Measurements from ENCODE around the gene LZTR1. TPM values are rescaled to one million over a fixed set of nuclear protein-coding genes. Genes with fewer than 3 reads are reported as not detected.
"Not testable (repeated sequence)": the region's sequence is repeated elsewhere in the genome, so short reads cannot be mapped to it uniquely, and the experiment has no call there.

Gene LZTR1
- total RNA-seq, 1 experiment from 2014 or later: 40.2 TPM

DNA sequence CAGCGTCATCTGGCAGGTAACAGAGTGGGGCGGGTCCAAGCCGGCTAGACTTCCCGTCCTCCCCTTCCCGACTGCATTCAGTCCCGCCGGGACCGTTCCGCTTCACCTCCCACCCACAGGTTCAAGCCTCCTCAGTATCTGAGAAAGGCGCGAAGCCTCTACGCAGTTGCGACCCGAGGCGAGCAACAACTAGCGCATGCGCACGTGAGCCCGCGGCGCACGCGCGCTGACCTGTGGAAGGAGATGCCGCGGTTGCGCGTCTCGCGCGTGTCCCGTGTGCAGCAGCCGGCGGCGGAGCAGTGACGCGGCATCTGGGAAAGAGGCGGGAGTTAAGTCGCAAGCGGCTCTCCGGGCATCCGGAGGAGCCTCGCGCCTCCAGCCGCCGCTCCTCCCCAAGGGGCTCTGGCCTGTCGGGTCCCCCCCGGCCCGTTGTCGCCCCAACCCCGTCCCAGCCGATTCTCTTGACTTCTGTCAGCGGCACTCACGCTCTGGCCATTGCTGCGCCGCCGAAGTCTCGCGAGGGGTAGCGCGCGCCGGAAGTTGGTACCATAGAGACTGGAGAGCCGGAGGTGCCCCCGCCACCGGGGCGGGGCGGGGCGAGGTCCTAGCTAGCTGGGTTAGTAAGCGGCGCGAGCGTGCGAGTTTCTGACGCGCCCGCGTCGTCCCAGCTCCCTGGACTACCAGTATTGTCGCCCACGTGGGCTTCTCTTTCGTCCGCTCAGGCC lies 19.7 kb downstream of the LZTR1 start, which contains the start of gene THAP7:
THAP7 (minus strand) TSS at position 518 of the 725 bp plus-strand sequence; CDS start at position 311, 207 bp downstream.
- intact Hi-C loops (cut with micrococcal nuclease; ENCODE audit: unreplicated experiment): no loop called here
- no peaks in the 10 kb centered on the region; the same call in 1 of the 2 replicates for H3K36me3 ChIP-seq (ENCODE audit: control insufficient read depth, insufficient read depth, low read length)
- H3K9me3 ChIP-seq (ENCODE audit: control insufficient read depth, insufficient read depth, low read depth, low read length): no peaks in the 10 kb centered on the region
- TF ChIP-seq SIN3A (IDR thresholded peaks at IDR 0.05; ENCODE audit: borderline replicate concordance, insufficient read depth, low read depth, low read length): peak; percentile 44; the same call in 1 of the 2 replicates
- TF ChIP-seq, protein P1, sequence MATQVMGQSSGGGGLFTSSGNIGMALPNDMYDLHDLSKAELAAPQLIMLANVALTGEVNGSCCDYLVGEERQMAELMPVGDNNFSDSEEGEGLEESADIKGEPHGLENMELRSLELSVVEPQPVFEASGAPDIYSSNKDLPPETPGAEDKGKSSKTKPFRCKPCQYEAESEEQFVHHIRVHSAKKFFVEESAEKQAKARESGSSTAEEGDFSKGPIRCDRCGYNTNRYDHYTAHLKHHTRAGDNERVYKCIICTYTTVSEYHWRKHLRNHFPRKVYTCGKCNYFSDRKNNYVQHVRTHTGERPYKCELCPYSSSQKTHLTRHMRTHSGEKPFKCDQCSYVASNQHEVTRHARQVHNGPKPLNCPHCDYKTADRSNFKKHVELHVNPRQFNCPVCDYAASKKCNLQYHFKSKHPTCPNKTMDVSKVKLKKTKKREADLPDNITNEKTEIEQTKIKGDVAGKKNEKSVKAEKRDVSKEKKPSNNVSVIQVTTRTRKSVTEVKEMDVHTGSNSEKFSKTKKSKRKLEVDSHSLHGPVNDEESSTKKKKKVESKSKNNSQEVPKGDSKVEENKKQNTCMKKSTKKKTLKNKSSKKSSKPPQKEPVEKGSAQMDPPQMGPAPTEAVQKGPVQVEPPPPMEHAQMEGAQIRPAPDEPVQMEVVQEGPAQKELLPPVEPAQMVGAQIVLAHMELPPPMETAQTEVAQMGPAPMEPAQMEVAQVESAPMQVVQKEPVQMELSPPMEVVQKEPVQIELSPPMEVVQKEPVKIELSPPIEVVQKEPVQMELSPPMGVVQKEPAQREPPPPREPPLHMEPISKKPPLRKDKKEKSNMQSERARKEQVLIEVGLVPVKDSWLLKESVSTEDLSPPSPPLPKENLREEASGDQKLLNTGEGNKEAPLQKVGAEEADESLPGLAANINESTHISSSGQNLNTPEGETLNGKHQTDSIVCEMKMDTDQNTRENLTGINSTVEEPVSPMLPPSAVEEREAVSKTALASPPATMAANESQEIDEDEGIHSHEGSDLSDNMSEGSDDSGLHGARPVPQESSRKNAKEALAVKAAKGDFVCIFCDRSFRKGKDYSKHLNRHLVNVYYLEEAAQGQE (IDR thresholded peaks at IDR 0.05; ENCODE audit: insufficient read depth in 1 of 2, low read depth in 2 of 2, low read length in 1 of 2): no peak
- peak; percentile 92 for TF ChIP-seq POLR2AphosphoS5 (IDR thresholded peaks at IDR 0.05; ENCODE audit: low read depth, low read length)
- in situ Hi-C loops (cut with HindIII; ENCODE audit: low pct_unique_long_range_greater_than_20kb, low sequenced_read_pairs): no loop called here
- TSS peak; percentile 93 for BruUV-seq (replicated peaks)
- ATAC-seq (peak; percentile 93), DNase-seq (ENCODE audit: low read depth, low spot score) (peak; percentile 63)
- ChIA-PET POLR2A (no interaction called here), CTCF (no interaction called here)
- peaks cover 9% of the 10 kb centered on the region for H3K4me1 ChIP-seq (ENCODE audit: control insufficient read depth, insufficient read depth, low read length)
- peak within 1 kb of the TSS; percentile 82 to 85 for H3K4me3 ChIP-seq (ENCODE audit: low read depth in 2 of 2, low read length in 2 of 2)
- H3K27ac ChIP-seq (ENCODE audit: low read length): peak within 1 kb of the TSS; percentile 92
- H3K27me3 ChIP-seq (ENCODE audit: control insufficient read depth, insufficient read depth, low read length): no peaks in the 10 kb centered on the region

GRCh38 chr22:21003782-21004181 lies 21.7 kb downstream of the LZTR1 start:
- Histone ChIP-seq H3K36me3 (ENCODE audit: control insufficient read depth, insufficient read depth, low read length) (no peaks in the 10 kb centered on the region; the same call in 1 of the 2 replicates), H3K27me3 (ENCODE audit: control insufficient read depth, insufficient read depth, low read length) (no peaks in the 10 kb centered on the region), H3K9me3 (ENCODE audit: control insufficient read depth, insufficient read depth, low read depth, low read length) (no peaks in the 10 kb centered on the region), H3K4me3 (ENCODE audit: low read depth in 2 of 2, low read length in 2 of 2) (no peak overlapping the region; a peak in 1 of 4 replicates), H3K4me1 (ENCODE audit: control insufficient read depth, insufficient read depth, low read length) (peaks cover 9% of the 10 kb centered on the region), H3K27ac (ENCODE audit: low read length) (no peak overlapping the region)
- ChIA-PET POLR2A (interaction anchor here (0.6 kb wide), 1 partner anchor 34 kb away, joined by 4 read pairs; no protein-coding TSS in a partner anchor), CTCF (interaction anchor here (0.6 kb wide), 1 partner anchor 21 kb away, joined by 5 read pairs; no protein-coding TSS in a partner anchor)
- TF ChIP-seq TCF7L2 (IDR thresholded peaks at IDR 0.05; ENCODE audit: low read depth, low read length) (no peak), POLR2AphosphoS5 (IDR thresholded peaks at IDR 0.05; ENCODE audit: low read depth, low read length) (no peak), SIN3A (IDR thresholded peaks at IDR 0.05; ENCODE audit: borderline replicate concordance, insufficient read depth, low read depth, low read length) (no peak), CTCF (IDR thresholded peaks at IDR 0.05) (no peak)
- TF ChIP-seq, protein P1 (IDR thresholded peaks at IDR 0.05; ENCODE audit: insufficient read depth in 1 of 2, low read depth in 2 of 2, low read length in 1 of 2): no peak
- no peak for ATAC-seq
- no peak for DNase-seq (ENCODE audit: low read depth, low spot score)
- BruUV-seq (replicated peaks): no TSS peak
- in situ Hi-C loops (cut with HindIII; ENCODE audit: low pct_unique_long_range_greater_than_20kb, low sequenced_read_pairs) (no loop called here), intact Hi-C loops (cut with micrococcal nuclease; ENCODE audit: unreplicated experiment) (no loop called here)

DNA sequence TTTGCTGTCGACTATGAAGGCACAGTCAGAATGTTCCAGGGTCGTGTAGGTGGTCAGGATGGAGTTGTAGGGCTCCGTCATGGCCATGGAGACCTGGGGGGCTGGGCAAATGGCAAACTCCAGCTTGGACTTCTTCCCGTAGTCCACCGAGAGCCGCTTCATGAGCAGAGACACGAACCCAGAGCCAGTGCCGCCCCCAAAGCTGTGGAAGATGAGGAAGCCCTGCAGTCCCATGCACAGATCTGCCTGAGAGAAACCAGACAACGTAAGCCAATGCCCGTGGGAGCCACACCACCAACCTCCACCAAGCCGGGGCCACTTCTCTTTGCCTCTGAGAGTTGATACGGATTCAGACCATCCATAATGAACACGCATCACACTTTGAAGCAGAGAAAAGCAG lies 27.1 kb downstream of the LZTR1 start:
- DNase-seq (ENCODE audit: low read depth, low spot score); ATAC-seq; H3K36me3 ChIP-seq (ENCODE audit: control insufficient read depth, insufficient read depth, low read length); BruUV-seq (replicated peaks); CTCF ChIA-PET; H3K4me1 ChIP-seq (ENCODE audit: control insufficient read depth, insufficient read depth, low read length); H3K9me3 ChIP-seq (ENCODE audit: control insufficient read depth, insufficient read depth, low read depth, low read length); intact Hi-C loops (cut with micrococcal nuclease; ENCODE audit: unreplicated experiment); in situ Hi-C loops (cut with HindIII; ENCODE audit: low pct_unique_long_range_greater_than_20kb, low sequenced_read_pairs); H3K27me3 ChIP-seq (ENCODE audit: control insufficient read depth, insufficient read depth, low read length); POLR2A ChIA-PET; H3K4me3 ChIP-seq (ENCODE audit: low read depth in 2 of 2, low read length in 2 of 2); H3K27ac ChIP-seq (ENCODE audit: low read length): not testable (repeated sequence)

Measured in Panc1 (cell line).